CD4-positive, alpha-beta T cell treated with Interleukin-17A for 1 hour (primary cell): ENCODE results near the gene NCAPH2.
"Not testable (repeated sequence)": the region's sequence is repeated elsewhere in the genome, so short reads cannot be mapped to it uniquely, and the experiment has no call there.

ENCODE experiments used
- DNase-seq: peaks from one replicate; pipeline ENCODE4 v3.0.0-alpha.2; 2020

The NCAPH2 gene

DNA sequence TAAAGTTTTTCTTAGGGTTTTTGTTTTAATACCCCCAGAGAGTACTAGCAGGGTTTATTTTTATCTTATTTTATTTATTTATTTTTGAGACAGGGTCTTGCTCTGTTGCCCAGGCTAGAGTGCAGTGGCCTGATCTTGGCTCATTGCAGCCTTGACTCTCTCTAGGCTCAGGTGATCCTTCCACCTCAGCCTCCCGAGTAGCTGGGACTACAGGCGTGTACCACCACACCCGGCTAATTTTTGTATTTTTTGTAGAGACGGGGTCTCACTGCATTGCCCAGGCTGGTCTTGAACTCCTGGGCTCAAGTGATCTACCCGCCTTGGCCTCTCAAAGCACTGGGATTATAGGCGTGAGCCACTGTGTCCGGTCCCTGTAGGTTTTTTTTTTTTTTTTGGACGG lies 12.2 kb downstream of the NCAPH2 start:
- not testable (repeated sequence) for DNase-seq

DNA sequence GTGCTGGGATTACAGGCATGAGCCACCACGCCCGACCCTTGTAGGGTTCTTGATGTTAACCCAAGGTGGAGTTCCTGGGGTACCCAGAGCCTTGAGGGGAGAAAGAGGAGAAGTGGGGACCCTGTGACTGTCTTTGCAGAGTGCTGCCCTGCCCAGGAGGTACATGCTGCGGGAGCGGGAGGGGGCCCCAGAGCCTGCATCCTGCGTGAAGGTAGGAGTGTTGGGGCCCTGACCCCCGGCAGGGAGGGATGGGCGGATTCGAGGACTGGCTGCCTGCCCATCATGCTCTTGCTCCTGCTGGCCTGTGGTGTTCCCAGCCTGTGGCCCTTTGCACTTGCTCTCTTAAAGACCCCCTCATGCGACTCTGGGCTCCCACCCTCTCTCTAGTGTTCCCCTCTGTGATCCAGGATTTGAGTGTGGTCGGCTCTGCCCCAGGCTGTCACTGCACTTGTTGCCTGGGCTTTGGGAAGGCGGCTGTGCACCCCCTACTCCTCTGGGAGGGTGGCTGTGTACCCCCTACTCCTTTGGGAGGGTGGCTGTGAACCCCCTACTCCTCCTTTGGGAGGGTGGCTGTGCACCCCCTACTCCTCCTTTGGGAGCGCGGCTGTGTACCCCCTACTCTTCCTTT lies 12.9 kb downstream of the NCAPH2 start:
- no peak for DNase-seq

DNA sequence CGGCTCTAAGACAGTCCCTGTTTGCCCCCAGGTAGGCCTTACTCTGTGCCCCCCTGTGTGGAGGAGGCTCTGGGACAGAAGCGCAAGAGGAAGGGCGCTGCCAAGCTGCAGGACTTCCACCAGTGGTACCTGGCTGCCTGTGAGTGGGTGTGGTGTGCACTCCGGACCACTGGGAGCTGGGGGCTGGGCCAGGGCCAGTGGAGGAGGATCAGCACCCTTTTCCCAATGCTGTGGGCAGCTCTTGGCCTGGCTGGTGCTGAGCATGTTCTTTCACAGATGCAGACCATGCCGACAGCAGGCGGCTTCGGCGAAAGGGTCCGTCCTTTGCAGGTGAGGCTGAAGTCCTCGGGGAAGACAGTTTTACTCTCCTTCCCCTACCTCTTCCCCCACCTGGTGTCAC lies 13.7 kb downstream of the NCAPH2 start:
- no peak for DNase-seq

DNA sequence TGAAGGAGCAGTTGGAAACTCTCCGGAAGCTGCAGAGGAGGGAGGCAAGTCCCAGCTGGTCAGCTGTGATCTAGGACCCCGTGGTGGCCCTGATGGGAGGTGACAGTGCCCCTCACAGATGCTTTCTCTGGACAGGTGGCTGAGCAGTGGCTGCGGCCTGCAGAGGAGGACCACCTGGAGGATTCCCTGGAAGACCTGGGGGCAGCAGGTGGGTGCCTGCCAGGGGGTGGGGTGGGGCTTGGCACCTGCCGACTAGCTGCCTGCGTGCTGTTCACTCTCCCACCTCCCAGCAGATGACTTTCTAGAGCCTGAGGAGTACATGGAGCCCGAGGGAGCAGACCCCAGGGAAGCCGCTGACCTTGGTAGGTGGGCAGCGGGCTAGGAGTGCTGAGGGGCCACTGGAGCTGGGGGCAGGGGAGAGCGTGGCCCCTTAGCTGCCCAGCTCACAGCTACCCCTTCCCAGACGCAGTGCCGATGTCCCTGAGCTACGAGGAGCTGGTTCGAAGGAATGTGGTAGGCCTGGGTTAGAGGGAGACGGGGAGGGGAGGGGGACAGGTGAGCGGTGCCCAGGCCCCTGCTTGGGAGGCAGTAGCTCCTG lies 14.3 kb downstream of the NCAPH2 start:
- DNase-seq: no peak

DNA sequence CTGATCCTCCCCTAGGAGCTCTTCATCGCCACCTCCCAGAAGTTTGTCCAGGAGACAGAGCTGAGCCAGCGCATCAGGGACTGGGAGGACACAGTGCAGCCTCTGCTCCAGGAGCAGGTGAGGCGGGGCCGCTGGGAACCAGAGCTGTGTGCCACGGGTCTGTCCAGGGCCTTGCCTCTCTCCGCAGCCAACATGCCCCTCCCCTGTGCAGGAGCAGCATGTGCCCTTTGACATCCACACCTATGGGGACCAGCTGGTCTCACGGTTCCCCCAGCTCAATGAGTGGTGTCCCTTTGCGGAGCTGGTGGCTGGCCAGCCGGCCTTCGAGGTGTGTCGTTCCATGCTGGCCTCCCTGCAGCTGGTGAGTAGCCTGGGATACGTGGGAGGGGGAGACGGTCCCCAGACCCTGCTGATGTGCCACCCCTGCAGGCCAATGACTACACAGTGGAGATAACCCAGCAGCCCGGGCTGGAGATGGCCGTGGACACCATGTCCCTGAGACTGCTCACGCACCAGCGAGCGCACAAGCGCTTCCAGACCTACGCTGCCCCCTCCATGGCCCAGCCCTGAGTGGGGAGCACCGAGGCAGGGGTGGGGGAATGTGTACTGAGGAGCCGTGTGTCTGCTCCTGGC lies 14.9 kb downstream of the NCAPH2 start:
- no peak for DNase-seq

DNA sequence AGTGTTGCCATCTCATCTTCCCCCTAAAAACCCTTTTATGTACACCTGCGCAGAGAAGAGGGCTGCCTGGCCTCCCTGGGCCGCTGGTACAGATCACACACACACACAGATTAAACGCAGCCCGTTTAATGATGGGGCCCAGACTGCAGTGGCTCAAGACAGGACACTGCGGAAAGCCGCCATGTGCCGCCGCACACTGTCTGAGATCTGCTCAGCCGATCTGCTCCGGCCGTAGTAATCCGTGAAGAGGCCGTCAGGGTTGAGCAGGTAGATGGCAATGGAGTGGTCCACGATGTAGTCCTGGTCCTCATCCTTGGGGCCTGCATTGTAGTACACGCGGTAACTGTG lies 15.4 kb downstream of the NCAPH2 start:
- no peak for DNase-seq

DNA sequence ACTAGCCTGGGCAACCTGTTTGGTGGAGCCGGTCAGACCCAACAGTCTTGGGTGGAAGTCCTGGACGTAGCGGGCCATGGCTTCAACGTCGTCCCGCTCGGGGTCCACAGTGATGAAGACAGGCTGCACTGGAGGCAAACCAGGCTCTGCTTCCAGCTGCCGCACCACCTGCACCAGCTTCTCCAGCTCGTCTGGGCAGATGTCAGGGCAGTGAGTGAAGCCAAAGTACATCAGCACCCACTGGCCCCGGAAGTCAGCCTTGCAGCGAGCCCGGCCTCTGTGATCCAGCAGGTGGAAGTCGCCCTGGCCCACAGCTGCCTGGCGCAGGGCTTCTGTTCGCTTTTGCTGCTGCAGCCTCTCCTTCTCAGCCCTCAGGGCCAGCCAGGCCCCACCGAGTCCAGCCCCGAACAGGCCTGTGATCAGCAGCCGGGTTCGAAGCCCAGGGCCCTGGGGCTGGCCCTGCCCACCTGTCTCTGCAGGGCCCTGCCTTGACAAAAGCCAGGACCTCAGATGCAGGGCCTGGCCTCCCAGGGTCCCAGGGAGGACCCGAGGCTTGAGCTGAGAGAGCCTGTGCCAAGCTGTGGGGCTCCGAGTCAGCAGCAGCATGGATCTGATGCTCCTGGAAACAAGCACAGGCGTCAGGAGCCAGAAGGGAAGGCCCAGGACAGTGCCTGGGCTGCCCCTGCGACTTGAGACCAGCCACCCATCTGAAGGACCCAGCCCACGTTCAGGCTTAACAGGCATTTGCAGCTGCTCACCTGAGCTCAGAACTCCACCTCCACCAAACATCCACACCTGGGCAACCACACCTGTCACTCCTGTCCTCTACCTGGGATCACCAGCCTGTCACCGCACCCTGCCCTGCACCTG lies 16.0 kb downstream of the NCAPH2 start:
- DNase-seq: no peak

DNA sequence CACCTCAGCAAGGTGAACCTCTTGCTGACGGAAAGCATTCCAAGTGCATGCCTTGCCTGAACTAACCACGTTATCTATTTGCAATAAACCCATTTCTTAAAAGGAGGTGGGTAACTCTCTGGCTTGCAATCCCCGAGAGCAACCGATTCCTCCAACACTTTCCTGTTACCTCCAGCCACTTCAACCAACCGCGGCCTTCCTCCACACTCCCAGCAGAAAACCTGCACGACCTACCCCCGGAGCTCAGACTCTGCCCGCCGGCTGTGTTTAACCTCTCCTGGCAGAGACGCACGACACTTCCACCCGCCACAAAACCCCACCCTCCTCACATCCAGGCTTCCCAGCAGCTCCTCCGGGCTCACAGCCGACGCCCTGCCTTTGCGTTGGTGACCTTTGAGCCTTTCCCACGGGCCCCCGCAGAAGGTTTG lies 16.7 kb downstream of the NCAPH2 start:
- DNase-seq: no peak

DNA sequence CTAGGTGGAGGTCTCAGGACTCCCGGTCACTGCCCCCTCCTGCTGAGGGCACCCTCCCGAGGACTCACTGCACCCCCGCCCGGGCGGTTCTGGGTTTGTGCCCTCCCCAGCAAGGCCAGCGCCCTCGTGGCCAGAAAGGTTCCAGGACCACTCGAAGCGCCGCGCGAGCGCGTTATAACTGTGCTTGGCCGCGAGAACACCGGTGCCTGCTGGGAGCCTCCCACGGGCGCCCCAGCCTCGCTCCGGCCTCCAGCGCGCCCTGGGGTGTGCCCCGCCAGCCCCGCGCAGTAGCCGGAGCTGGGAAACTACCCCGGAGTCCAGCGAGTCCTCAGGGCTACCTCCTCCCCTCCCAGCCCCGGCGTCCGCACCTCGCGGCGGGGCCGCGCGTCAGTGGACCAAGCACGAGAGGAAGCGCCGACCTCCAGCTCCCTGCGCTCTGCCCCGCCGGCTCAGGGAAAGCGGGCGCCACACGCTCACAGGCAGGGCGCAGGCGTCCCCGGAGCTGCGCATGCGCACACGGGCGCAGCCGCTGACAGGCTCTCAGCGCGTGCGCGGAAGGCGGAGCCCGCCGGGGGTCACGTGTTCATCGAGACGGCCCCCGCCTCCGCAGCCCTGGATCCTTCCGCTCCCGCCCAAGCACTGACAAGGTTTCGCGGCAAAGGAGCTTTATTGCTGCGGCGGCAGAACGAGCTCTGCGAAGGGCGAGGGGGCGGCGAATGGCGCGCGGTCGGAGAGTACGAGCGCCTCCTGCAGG lies 17.3 kb downstream of the NCAPH2 start, which contains the start of gene SCO2:
TSS of gene SCO2 (minus strand) at position 495 of the 754 bp plus-strand sequence. CDS start 1,187 bp downstream, outside the sequence.
- peak; percentile 97 for DNase-seq

DNA sequence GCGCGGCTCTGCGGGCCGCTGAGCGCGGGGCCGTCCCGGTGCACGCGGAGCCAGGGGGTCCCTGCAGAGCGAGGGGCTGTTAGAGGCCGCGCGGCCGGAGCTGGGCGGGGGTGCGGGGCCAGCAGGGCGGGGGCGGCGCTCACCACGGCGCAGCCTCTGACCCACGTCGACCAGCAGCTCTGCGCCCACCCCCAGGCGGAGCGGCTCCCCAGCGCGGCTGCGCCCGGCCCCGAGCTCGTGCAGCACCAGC lies 17.8 kb downstream of the NCAPH2 start:
- DNase-seq: no peak

DNA sequence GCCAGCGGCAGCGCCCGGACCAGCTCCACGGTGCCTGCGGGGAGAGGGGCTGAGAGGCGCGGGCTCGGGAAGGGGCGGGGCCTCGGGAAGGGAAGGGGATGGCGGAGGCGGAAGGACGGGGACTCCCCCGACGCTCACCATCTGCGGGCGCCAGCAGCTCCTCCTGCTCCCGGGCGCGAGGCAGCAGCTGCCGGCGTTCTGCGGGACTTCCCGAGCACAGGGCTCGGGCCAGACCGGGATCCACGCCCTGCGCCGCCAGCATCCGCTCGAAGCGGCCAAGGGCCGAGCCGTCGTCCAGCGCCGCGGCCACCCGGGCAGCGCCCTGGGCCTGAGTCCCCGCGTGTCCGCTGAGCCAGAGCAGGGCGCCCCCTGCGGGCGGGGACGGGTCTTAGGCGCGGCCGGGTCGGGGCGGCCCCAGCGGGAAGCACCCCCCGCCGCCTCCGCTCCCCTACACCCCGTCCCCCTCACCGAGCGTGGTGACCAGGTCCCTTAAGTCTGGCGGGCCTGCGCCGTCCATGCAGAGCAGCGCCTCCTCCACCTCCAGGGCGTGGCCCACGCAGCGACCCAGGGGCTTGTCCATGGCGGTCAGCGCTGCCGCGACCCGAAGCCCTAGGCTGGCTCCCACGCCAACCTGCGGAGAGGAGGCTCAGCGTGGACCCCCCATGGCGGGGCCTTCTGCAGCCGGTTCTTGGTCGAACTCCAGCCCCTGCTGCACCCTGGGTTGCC lies 18.2 kb downstream of the NCAPH2 start:
- peak; percentile 89 for DNase-seq

DNA sequence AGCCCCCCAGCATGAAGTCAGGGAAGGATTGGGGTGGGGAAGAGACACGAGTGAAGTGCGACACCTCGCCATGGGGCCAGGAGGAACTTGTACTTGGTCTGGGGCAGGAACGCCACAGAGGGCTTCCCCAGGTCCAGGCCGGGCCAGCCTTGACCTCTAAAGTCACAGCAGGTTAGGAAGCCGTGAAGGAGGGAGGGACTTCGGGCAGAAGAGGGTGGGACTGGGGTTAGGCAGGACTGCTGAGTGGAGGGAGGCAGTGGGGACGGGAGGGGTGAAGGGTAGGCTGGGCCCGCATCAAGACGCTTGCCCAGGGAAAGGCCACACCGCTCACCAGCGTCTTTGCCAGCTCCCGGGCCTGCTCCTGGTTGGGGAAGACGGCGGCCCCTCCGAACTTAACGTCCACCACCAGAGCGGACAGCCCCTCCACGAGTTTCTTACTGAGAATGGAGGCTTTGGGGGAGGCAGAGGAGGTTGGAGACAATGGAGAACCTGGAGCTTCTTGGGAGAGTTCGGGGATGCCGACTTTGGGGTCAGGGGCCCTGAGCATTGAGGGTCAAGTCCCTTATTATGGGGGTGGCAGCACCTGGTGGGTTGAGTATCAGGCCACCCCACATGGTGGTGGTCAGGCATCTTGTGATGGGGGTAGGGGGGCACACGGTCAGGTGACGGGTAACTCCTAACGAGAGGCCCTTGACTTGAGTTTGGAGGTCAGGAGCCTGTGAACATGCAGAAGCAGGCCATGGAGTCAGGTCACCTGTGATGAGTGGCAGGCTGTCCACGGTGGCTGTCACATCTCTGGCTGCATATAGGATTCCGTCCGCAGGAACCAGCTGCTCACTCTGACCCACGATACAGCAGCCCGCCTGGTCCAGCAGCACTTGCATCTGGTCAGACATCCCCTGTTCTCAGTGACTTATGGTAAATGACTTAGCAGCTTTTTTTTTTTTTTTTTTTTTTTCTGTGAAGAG lies 19.1 kb downstream of the NCAPH2 start:
- peak; percentile 56 for DNase-seq

DNA sequence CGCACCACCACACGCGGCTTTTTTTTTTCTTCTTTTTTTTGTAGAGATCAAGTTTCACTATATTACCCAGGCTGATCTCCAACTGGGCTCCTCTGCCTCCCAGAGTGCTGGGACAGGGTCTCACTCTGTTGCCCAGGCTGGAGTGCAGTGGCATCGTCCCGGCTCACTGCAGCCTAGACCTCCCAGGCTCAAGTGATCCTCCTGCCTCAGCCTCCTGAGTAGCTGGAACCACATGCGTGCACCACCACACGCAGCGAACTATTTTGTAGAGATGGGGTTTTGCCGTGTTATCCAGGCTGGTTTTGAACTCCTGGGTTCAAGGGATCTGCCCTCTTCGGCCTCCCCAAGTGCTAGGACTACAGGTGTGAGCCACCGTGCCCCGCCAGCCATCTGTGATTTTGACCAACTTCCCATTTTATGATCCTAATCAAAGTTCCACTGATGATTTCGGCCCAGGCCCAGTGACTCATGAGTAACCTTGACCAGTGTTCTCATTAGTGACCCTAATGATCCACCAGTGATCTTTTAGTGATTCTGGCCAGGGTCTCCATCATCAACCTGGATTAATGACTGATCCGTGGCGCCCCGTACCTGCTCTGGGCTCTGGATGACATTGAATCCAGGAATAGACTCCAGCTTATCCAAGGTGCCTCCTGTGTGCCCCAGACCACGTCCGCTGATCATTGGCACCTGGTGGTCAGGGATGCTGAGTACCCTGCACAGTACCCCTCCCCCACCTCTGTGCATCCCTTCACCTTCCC lies 20.1 kb downstream of the NCAPH2 start:
- no peak for DNase-seq

DNA sequence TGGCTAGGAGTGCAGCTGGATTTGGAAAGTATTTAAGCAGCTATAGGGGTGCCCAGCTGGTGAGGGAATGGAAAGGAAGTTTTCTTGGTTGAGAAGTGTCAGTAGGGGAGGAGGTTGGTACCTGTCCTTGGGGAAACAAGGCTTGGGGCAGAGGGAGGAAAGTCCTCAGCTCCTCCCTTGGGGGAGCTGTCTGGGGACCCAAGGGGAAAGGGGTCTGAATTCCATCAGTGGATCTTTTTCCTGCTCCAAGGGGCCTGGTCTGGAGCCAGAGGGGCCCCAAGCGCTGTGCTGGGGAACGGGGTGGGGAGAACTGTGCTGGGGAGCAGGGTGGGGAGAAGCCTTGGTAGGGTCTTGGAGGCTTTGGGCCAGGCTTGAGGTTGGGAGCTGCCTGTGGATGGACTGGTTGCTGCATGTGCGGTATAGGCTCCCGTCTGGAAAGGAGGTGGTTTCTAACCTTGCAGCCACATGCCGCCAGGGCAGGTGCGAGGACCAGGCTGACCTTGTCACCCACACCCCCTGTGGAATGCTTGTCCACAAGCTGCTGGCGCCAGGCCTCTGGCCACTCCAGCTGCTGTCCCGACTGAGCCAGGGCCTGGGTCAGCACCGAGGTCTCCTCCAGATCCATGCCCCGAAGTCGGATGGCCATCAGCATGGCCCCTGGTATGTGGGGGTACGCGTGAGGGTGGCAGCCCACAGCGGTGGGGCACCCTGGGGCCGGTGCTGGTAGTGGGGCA lies 20.8 kb downstream of the NCAPH2 start:
- no peak for DNase-seq

DNA sequence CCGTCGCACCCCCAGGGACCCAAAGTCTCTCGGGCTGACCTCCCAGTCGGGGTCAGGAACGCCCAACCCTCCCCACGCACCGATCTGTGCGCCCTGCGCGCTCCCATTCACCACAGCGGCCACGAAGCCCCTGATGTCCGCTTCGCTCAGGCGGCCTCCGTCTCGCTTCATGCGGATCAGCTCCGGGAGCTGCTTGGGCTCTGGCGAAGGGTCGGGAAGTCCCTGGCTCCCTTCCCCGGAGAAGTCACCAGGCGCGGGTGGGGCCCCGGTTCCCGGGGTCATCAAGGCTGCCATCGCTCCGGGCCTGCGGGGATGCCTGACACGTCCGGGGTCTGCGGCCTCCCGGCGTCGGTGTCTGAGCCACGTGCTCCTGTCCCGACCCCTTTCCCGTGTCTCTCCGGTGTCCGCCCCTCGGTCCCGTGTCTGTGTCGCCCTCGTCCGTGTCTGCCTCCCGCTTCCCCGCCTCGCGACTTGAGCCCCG lies 21.4 kb downstream of the NCAPH2 start:
- no peak for DNase-seq

DNA sequence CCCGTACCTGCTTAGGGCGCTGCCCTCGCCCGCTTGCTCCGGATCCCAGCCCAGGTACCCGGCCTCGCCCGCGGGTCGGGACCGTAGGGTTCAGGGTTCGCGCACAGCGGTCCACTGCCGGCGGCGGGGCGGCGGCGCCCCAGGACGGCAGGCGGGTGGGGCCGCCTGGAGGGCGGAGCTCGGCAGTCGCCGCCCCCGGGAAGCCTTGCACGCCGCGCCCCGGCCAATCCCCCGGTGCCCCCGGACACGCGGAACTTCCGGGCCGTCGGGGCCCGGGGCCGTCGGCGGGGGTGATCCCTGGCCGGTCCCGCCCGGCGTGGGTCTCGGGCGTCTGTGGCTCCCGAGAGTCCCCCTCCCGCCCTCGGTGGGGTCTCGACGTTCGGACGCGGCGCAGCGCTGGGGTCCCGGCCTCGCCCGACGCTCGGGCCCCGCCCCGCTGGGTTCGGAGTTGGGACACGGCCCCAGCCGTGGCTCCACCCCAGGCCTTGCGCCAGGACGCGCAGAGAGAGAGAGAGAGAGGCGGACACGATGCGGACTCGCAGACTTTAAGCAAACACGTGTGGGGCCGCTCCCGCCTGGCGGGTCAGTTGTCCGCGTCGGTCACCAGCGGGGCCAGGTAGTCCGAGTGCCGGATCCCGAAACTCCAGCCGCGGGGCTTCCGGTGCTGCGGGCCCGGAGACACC lies 22.0 kb downstream of the NCAPH2 start, which contains the start of gene TYMP:
TSS of gene TYMP (minus strand) at position 116 of the 683 bp plus-strand sequence. CDS start 303 bp downstream, outside the sequence.
- DNase-seq: peak; percentile 73

DNA sequence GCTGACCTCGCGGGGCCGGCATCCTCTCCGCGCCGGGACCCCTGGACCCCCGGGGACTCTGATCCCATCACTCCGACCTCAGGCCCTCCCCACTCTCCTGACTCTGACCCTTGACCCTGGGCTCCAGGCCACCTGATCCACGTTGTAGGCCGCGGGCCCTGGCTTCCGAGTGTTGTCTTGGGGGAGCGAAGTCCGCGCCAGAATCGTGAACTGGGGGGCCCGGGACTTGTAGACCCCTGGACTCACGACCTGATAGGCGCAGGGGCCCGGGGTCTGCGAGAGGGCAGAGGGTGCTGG lies 22.5 kb downstream of the NCAPH2 start:
- DNase-seq: no peak

DNA sequence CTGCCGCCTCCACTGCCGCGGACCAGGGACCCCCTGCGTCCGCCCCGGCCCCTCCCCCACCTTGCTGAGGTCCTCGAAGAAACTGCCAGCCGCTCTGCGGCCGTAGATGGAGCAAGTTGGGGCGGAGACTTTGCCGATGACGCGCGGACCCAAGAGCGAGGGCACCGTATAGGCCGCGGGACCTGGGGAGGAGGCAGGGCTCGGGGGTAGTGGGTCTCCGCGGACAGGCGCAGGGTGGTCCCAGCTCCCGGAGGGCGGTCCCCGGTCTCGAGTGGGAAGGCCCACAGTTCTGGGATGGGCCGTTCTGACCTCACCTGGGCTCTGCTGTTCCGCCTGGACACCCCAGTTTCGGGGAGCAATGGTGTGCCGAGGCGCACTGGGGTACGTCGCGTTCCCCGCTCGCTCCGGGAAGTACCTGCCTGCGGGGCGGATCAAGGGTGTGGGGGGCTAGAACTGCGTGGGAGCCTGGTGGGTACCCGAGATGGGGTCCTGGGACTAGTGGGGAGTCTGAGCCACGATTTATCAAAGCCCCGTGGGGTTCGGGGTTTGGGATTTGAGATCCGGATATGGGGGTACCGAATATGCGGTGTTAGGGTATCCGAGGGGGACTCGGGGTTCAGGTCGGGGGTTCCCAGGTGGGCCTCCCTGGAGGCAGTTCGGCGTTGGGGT lies 23.0 kb downstream of the NCAPH2 start:
- DNase-seq: peak; percentile 87
